ENCODE measurements around the gene IPP.

DNA sequence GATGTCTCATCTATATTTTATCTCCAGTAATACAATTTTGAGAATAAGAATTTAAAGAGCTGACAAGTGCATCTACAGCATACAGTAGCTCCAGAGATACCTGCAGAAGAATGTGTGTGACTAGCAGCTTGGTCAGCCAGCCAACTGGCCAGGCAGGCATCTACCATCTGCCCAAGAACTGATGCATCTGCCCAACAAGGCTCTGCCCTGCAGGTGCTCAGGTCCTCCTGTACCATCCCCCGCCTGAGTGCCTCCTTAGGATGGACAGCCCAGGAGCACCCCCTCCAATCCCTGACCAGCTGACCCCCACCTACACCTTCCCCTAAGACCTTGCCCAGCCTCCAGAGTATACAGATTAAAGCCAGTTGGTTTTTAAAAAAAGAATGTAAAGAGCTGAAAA is 32.2 kb downstream of the IPP start:
- TF ChIP-seq SUZ12 (IDR thresholded peaks at IDR 0.05) (no peak), TARDBP (IDR thresholded peaks at IDR 0.05) (no peak)

Measured in HEK293T (cell line).